ENCODE measurements around the gene SUCLG2. TPM values are rescaled to one million over a fixed set of nuclear protein-coding genes. Genes with fewer than 3 reads are reported as not detected.

Gene SUCLG2
- total RNA-seq, 1 experiment from 2014 or later: 49.5 TPM

GRCh38 chr3:67389176-67389575 lies 265.2 kb downstream of the SUCLG2 start:
- no peak overlapping the region for H3K27ac Mint-ChIP-seq (ENCODE audit: unreplicated experiment)
- no peaks in the 10 kb centered on the region for H3K27me3 Mint-ChIP-seq (ENCODE audit: unreplicated experiment)
- H3K36me3 Mint-ChIP-seq (ENCODE audit: insufficient read depth, unreplicated experiment): no peaks in the 10 kb centered on the region
- no peaks in the 10 kb centered on the region for H3K9me3 Mint-ChIP-seq (ENCODE audit: low read depth, unreplicated experiment)
- CTCF ChIA-PET: no interaction called here
- intact Hi-C loops (cut with micrococcal nuclease; ENCODE audit: unreplicated experiment): loop anchor here (10.0 kb wide), 1 partner anchor 626 kb away; no protein-coding TSS in a partner anchor
- no TSS peak for BruUV-seq (replicated peaks)
- H3K4me1 Mint-ChIP-seq (ENCODE audit: low read depth, unreplicated experiment): no peaks in the 10 kb centered on the region
- no peak for DNase-seq
- TF ChIP-seq, protein P1, sequence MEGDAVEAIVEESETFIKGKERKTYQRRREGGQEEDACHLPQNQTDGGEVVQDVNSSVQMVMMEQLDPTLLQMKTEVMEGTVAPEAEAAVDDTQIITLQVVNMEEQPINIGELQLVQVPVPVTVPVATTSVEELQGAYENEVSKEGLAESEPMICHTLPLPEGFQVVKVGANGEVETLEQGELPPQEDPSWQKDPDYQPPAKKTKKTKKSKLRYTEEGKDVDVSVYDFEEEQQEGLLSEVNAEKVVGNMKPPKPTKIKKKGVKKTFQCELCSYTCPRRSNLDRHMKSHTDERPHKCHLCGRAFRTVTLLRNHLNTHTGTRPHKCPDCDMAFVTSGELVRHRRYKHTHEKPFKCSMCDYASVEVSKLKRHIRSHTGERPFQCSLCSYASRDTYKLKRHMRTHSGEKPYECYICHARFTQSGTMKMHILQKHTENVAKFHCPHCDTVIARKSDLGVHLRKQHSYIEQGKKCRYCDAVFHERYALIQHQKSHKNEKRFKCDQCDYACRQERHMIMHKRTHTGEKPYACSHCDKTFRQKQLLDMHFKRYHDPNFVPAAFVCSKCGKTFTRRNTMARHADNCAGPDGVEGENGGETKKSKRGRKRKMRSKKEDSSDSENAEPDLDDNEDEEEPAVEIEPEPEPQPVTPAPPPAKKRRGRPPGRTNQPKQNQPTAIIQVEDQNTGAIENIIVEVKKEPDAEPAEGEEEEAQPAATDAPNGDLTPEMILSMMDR (IDR thresholded peaks at IDR 0.05; ENCODE audit: unreplicated experiment): no peak
- no peak overlapping the region for H3K4me3 Mint-ChIP-seq (ENCODE audit: low read depth, unreplicated experiment)

DNA sequence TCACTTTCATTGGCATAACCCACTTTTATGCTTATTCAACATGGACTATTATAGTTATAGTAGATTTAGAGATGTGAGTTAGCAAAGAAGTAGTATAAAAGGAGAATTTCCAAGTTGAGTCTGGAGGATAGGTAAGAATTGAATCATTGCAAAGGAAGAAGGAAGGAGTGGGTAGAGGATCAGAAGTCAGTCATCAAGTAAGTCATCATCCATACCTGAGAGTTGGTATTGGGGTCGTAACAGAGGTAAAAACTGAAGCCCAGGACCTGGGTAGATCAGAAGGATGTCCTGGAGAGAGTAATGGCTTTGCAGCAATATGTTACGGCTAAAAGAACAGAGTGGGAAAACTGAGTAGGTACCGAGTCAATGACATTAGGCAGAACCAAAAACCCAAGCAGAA lies 265.7 kb downstream of the SUCLG2 start:
- no peak for DNase-seq
- Mint-ChIP-seq H3K27ac (ENCODE audit: unreplicated experiment) (no peak overlapping the region), H3K4me1 (ENCODE audit: low read depth, unreplicated experiment) (no peaks in the 10 kb centered on the region), H3K27me3 (ENCODE audit: unreplicated experiment) (no peaks in the 10 kb centered on the region), H3K9me3 (ENCODE audit: low read depth, unreplicated experiment) (no peaks in the 10 kb centered on the region), H3K4me3 (ENCODE audit: low read depth, unreplicated experiment) (no peak overlapping the region), H3K36me3 (ENCODE audit: insufficient read depth, unreplicated experiment) (no peaks in the 10 kb centered on the region)
- intact Hi-C loops (cut with micrococcal nuclease; ENCODE audit: unreplicated experiment): loop anchor here (10.0 kb wide), 1 partner anchor 626 kb away; no protein-coding TSS in a partner anchor
- TF ChIP-seq, protein P1 (IDR thresholded peaks at IDR 0.05; ENCODE audit: unreplicated experiment): no peak
- CTCF ChIA-PET: no interaction called here
- BruUV-seq (replicated peaks): no TSS peak

GRCh38 chr3:67386451-67386850 lies 268.0 kb downstream of the SUCLG2 start:
- no TSS peak for BruUV-seq (replicated peaks)
- TF ChIP-seq, protein P1 (IDR thresholded peaks at IDR 0.05; ENCODE audit: unreplicated experiment): no peak
- intact Hi-C loops (cut with micrococcal nuclease; ENCODE audit: unreplicated experiment): loop anchor here (10.0 kb wide), 1 partner anchor 628 kb away; no protein-coding TSS in a partner anchor
- Mint-ChIP-seq H3K4me1 (ENCODE audit: low read depth, unreplicated experiment) (no peaks in the 10 kb centered on the region), H3K27ac (ENCODE audit: unreplicated experiment) (no peak overlapping the region), H3K27me3 (ENCODE audit: unreplicated experiment) (no peaks in the 10 kb centered on the region), H3K4me3 (ENCODE audit: low read depth, unreplicated experiment) (no peak overlapping the region), H3K9me3 (ENCODE audit: low read depth, unreplicated experiment) (no peaks in the 10 kb centered on the region), H3K36me3 (ENCODE audit: insufficient read depth, unreplicated experiment) (no peaks in the 10 kb centered on the region)
- CTCF ChIA-PET: no interaction called here
- no peak for DNase-seq

DNA sequence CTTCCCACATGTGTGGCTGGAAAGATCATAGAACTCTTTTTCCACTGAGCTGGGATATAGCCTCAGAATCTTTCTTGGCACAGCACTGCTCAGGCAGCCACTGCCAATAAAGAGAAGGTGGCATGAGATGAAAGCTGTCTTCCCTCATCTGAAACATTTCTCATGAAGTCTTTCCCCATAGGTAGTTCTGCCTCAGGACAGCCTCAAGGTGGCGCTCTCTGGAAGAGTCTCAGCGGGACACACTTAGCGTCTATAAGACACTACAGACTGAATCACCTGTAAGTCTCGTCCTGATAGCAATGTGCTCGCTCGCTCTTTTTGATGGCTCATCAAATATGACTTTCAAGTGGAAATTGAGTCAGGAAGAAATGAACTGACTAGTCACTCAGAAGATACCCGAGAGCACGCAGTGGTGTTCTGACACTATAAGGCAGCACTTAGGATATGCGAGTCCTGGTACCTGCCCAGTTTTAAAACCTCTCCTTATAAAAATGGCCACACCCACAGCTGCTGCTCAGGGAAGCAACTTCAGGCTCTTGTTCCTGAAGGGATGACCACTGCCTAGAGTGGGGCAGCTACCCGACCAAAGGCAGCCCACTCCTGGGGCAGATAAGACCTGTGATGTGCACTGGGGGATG lies 269.5 kb downstream of the SUCLG2 start:
- BruUV-seq (replicated peaks): no TSS peak
- Mint-ChIP-seq H3K27ac (ENCODE audit: unreplicated experiment) (no peak overlapping the region), H3K4me3 (ENCODE audit: low read depth, unreplicated experiment) (no peak overlapping the region), H3K4me1 (ENCODE audit: low read depth, unreplicated experiment) (no peaks in the 10 kb centered on the region), H3K27me3 (ENCODE audit: unreplicated experiment) (no peaks in the 10 kb centered on the region), H3K9me3 (ENCODE audit: low read depth, unreplicated experiment) (no peaks in the 10 kb centered on the region), H3K36me3 (ENCODE audit: insufficient read depth, unreplicated experiment) (no peaks in the 10 kb centered on the region)
- intact Hi-C loops (cut with micrococcal nuclease; ENCODE audit: unreplicated experiment): loop anchor here (10.0 kb wide), 1 partner anchor 630 kb away; no protein-coding TSS in a partner anchor
- TF ChIP-seq, protein P1 (IDR thresholded peaks at IDR 0.05; ENCODE audit: unreplicated experiment): no peak
- CTCF ChIA-PET: interaction anchor here (1.1 kb wide), 1 partner anchor 271 kb away, joined by 3 read pairs; no protein-coding TSS in a partner anchor
- peak; percentile 18 for DNase-seq
